Thoracic aorta (tissue), 2 donors: ENCODE data around the gene PHF8. TPM values are rescaled to one million over a fixed set of nuclear protein-coding genes. Genes with fewer than 3 reads are reported as not detected.

Experiments used
- ATAC-seq: fragments of 150-250 bp; one replicate; pipeline ENCODE4 v1.8.0; 2017; ENCODE audit warnings: low read depth; ENCODE audit not compliant: insufficient number of reproducible peaks, low FRiP score
- DNase-seq: peaks from one replicate; pipeline ENCODE4 v3.0.0-alpha.2; 2020; ENCODE audit warnings: low spot score
- H3K27ac ChIP-seq, 2 donors: fragments of 200-600 bp; sonication (generic); 1 replicate in 1 of 2; 2 replicates in 1 of 2; pipeline ENCODE4 v1.5.1; 2016; ENCODE audit warnings: mild to moderate bottlenecking in 2 of 2, moderate library complexity in 2 of 2
- H3K27me3 ChIP-seq: fragments of 200-600 bp; sonication (generic); replicated peaks from 2 replicates; pipeline ENCODE4 v1.6.0; 2016; ENCODE audit warnings: mild to moderate bottlenecking; ENCODE audit not compliant: insufficient read depth
- H3K36me3 ChIP-seq: fragments of 200-600 bp; sonication (generic); one replicate; pipeline ENCODE4 v1.5.1; 2016
- H3K4me1 ChIP-seq, 2 donors: fragments of 200-600 bp; sonication (generic); 1 replicate in 1 of 2; 2 replicates in 1 of 2; pipeline versions ENCODE4 v1.5.1 to v1.6.0; 2016; ENCODE audit warnings: low read depth in 2 of 2, mild to moderate bottlenecking in 1 of 2; ENCODE audit not compliant: control insufficient read depth in 1 of 2
- H3K4me3 ChIP-seq: fragments of 200-600 bp; sonication (generic); 2 replicates; pipeline ENCODE4 v1.5.1; 2016; ENCODE audit warnings: mild to moderate bottlenecking
- H3K9me3 ChIP-seq: fragments of 200-600 bp; sonication (generic); 2 replicates; pipeline ENCODE4 v1.5.1; 2016
- CTCF ChIP-seq: fragments of 200-600 bp; sonication (generic); IDR thresholded peaks from one replicate; pipeline ENCODE4 v1.5.1; 2019; ENCODE audit warnings: antibody characterized with exemption
- total RNA-seq, 2 donors: library from RNA; depleted of rRNA; stranded (reverse); fragments of >200 nt; gene quantifications; one replicate each; pipeline versions ENCODE4 v1.1.0 to v1.2.3, GENCODE V29; 2016

PHF8 gene
- total RNA-seq, 2 donors from 2014 or later: 32.9 to 55.4 TPM

- H3K4me3 ChIP-seq: no peak overlapping the region
- DNase-seq (no peak), ATAC-seq (no peak)
- H3K27me3 ChIP-seq: no peaks in the 10 kb centered on the region
- no peak overlapping the region for H3K27ac ChIP-seq
- H3K36me3 ChIP-seq: no peaks in the 10 kb centered on the region
- TF ChIP-seq CTCF: no peak
- no peaks in the 10 kb centered on the region for H3K4me1 ChIP-seq
- H3K9me3 ChIP-seq: no peaks in the 10 kb centered on the region
Observed at GRCh38 chrX:53926030-53926429, 118.2 kb downstream of the PHF8 start.

- ATAC-seq: no peak
- no peak overlapping the region for H3K4me3 ChIP-seq
- H3K4me1 ChIP-seq: no peaks in the 10 kb centered on the region
- H3K9me3 ChIP-seq: no peaks in the 10 kb centered on the region
- TF ChIP-seq CTCF: no peak
- no peaks in the 10 kb centered on the region for H3K36me3 ChIP-seq
- no peak overlapping the region for H3K27ac ChIP-seq
- no peaks in the 10 kb centered on the region for H3K27me3 ChIP-seq
- no peak for DNase-seq
Observed at GRCh38 chrX:53918702-53919101, 125.6 kb downstream of the PHF8 start.

- Histone ChIP-seq H3K9me3 (no peaks in the 10 kb centered on the region), H3K27ac (no peak overlapping the region), H3K36me3 (no peaks in the 10 kb centered on the region), H3K4me3 (no peak overlapping the region), H3K4me1 (no peaks in the 10 kb centered on the region), H3K27me3 (no peaks in the 10 kb centered on the region)
- ATAC-seq (no peak), DNase-seq (no peak)
- no peak for TF ChIP-seq CTCF
Observed at GRCh38 chrX:53900623-53901022, 143.7 kb downstream of the PHF8 start.

GRCh38 chrX:53895270-53895669, 149.0 kb downstream of the PHF8 start:
- Histone ChIP-seq H3K27ac (no peak overlapping the region), H3K4me1 (no peaks in the 10 kb centered on the region), H3K9me3 (no peaks in the 10 kb centered on the region), H3K4me3 (no peak overlapping the region), H3K36me3 (no peaks in the 10 kb centered on the region), H3K27me3 (no peaks in the 10 kb centered on the region)
- TF ChIP-seq CTCF: no peak
- DNase-seq (no peak), ATAC-seq (no peak)

Other genes starting within 250 kb of the PHF8 start
- gene FAM120C, start 138.8 kb upstream of the PHF8 start, total RNA-seq: 10 to 100 TPM in 1 of 2 donors, 1 to 10 TPM in 1; 6.8 to 12.5 TPM